CD4-positive, alpha-beta T cell (primary cell): ENCODE data around the gene RYR2. TPM values are rescaled to one million over a fixed set of nuclear protein-coding genes. Genes with fewer than 3 reads are reported as not detected.

ENCODE experiments used
- ATAC-seq: fragments of 200-7000 bp; cut with Tn5 transposase; one replicate; pipeline ENCODE4 v1.10.0; 2022; ENCODE audit warnings: mild to moderate bottlenecking; ENCODE audit not compliant: poor library complexity
- CTCF ChIA-PET: fragments of 350-600 bp; sonication (Branson Sonifier 250); formaldehyde crosslinking; loops from one replicate; lab custom pipeline; 2021; ENCODE audit warnings: antibody characterized with exemption, inconsistent platforms; lab: Charles Lee
- POLR2A ChIA-PET: fragments of 350-600 bp; sonication (Branson Sonifier 250); formaldehyde crosslinking; loops from one replicate; lab custom pipeline; 2021; ENCODE audit warnings: antibody characterized with exemption, inconsistent platforms; lab: Charles Lee
- DNase-seq, 14 experiments: peaks; one replicate each; pipeline ENCODE4 v3.0.0-alpha.2; 2013 to 2020; ENCODE audit warnings: mixed read lengths in 2 of 14
- H3K27ac ChIP-seq, 2 donors: one replicate each; pipeline versions ENCODE4 v1.5.1 to v1.7.0; 2013; ENCODE audit warnings: low read length in 2 of 2, low read depth in 1 of 2, mild to moderate bottlenecking in 1 of 2
- H3K27me3 ChIP-seq, 2 experiments: 1 replicate in 1 of 2; 2 replicates in 1 of 2; pipeline versions ENCODE4 v1.6.1 to v1.7.0; 2013; ENCODE audit warnings: low read length in 2 of 2, control low read depth in 1 of 2, mild to moderate bottlenecking in 1 of 2, moderate library complexity in 1 of 2; ENCODE audit not compliant: insufficient read depth in 2 of 2, control insufficient read depth in 1 of 2
- H3K36me3 ChIP-seq: one replicate; pipeline ENCODE4 v1.6.1; 2013; ENCODE audit warnings: low read length, control low read depth; ENCODE audit not compliant: insufficient read depth
- H3K4me1 ChIP-seq: one replicate; pipeline ENCODE4 v1.6.1; 2013; ENCODE audit warnings: low read length, control low read depth; ENCODE audit not compliant: insufficient read depth
- H3K4me3 ChIP-seq: one replicate; pipeline ENCODE4 v1.5.1; 2013; ENCODE audit warnings: mild to moderate bottlenecking, low read length, moderate library complexity
- H3K9me3 ChIP-seq, 2 experiments: 1 replicate in 1 of 2; 2 replicates in 1 of 2; pipeline versions ENCODE4 v1.6.1 to v1.7.0; 2013; ENCODE audit warnings: low read length in 2 of 2, mild to moderate bottlenecking in 2 of 2, control low read depth in 1 of 2, moderate library complexity in 1 of 2; ENCODE audit not compliant: control insufficient read depth in 1 of 2, insufficient read depth in 1 of 2
- H3K27ac Mint-ChIP-seq: one replicate; pipeline ENCODE4 v1.8.0; 2020; ENCODE audit warnings: mixed read lengths
- H3K27me3 Mint-ChIP-seq: one replicate; pipeline ENCODE4 v1.8.0; 2021; ENCODE audit warnings: mixed read lengths
- H3K36me3 Mint-ChIP-seq: one replicate; pipeline ENCODE4 v1.8.0; 2021; ENCODE audit warnings: low read depth, mixed read lengths
- H3K4me1 Mint-ChIP-seq: one replicate; pipeline ENCODE4 v1.8.0; 2021; ENCODE audit warnings: low read depth, mixed read lengths
- H3K4me3 Mint-ChIP-seq: one replicate; pipeline ENCODE4 v1.8.0; 2020; ENCODE audit warnings: mild to moderate bottlenecking, mixed read lengths
- H3K9me3 Mint-ChIP-seq: one replicate; pipeline ENCODE4 v1.8.0; 2020; ENCODE audit warnings: mixed read lengths
- CTCF ChIP-seq: fragments of 200-600 bp; IDR thresholded peaks from one replicate; pipeline ENCODE4 v1.8.0; 2022; ENCODE audit warnings: antibody characterized with exemption, mild to moderate bottlenecking
- intact Hi-C, 2 experiments: fragments of 100-400 bp; cut with DNase I in 1 of 2; cut with micrococcal nuclease in 1 of 2; formaldehyde crosslinking; loops; one replicate each; pipeline versions ENCODE4 v1.15.1 to v1.9.0; 2023 to 2025; cut with DNase I, micrococcal nuclease
- total RNA-seq, 174 experiments: library from RNA in 2 of 174; stranded (reverse) in 2 of 174; gene quantifications; one replicate each; pipeline ENCODE4 v1.2.3 and lab custom pipeline; 2021 to 2026

Gene RYR2
- total RNA-seq, 2 experiments from 2014 or later: not detected

GRCh38 chr1:237324226-237324625 is 282.2 kb downstream of the RYR2 start:
- no peaks in the 10 kb centered on the region for H3K9me3 ChIP-seq
- no peaks in the 10 kb centered on the region for H3K4me1 ChIP-seq
- Mint-ChIP-seq H3K27ac (no peak overlapping the region), H3K27me3 (no peaks in the 10 kb centered on the region), H3K36me3 (no peaks in the 10 kb centered on the region), H3K4me1 (no peaks in the 10 kb centered on the region), H3K4me3 (no peak overlapping the region), H3K9me3 (no peaks in the 10 kb centered on the region)
- DNase-seq (no peak), ATAC-seq (no peak)
- intact Hi-C loops: no loop called here
- no peak overlapping the region for H3K27ac ChIP-seq
- ChIA-PET POLR2A (no interaction called here), CTCF (no interaction called here)
- no peaks in the 10 kb centered on the region for H3K27me3 ChIP-seq
- H3K4me3 ChIP-seq: no peak overlapping the region
- no peaks in the 10 kb centered on the region for H3K36me3 ChIP-seq
- TF ChIP-seq CTCF: no peak

GRCh38 chr1:237327061-237327460 is 285.1 kb downstream of the RYR2 start:
- TF ChIP-seq CTCF: no peak
- H3K36me3 ChIP-seq: no peaks in the 10 kb centered on the region
- no peak for ATAC-seq
- no peaks in the 10 kb centered on the region for H3K9me3 Mint-ChIP-seq
- no peak overlapping the region for H3K4me3 ChIP-seq
- ChIA-PET CTCF (no interaction called here), POLR2A (no interaction called here)
- no peak for DNase-seq
- no peaks in the 10 kb centered on the region for H3K4me1 ChIP-seq
- no peaks in the 10 kb centered on the region for H3K9me3 ChIP-seq
- no peak overlapping the region for H3K27ac Mint-ChIP-seq
- H3K36me3 Mint-ChIP-seq: no peaks in the 10 kb centered on the region
- intact Hi-C loops: no loop called here
- H3K27me3 ChIP-seq: no peaks in the 10 kb centered on the region
- H3K27me3 Mint-ChIP-seq: no peaks in the 10 kb centered on the region
- H3K27ac ChIP-seq: no peak overlapping the region
- no peaks in the 10 kb centered on the region for H3K4me1 Mint-ChIP-seq
- no peak overlapping the region for H3K4me3 Mint-ChIP-seq

GRCh38 chr1:237340892-237341291 is 298.9 kb downstream of the RYR2 start:
- ChIA-PET POLR2A (no interaction called here), CTCF (no interaction called here)
- DNase-seq (no peak), ATAC-seq (no peak)
- no peaks in the 10 kb centered on the region for H3K36me3 Mint-ChIP-seq
- no peak overlapping the region for H3K27ac Mint-ChIP-seq
- Histone ChIP-seq H3K27ac (no peak overlapping the region), H3K36me3 (no peaks in the 10 kb centered on the region), H3K4me3 (no peak overlapping the region), H3K9me3 (peaks cover 0 to 7% of the 10 kb centered on the region in 2 experiments), H3K27me3 (no peaks in the 10 kb centered on the region), H3K4me1 (no peaks in the 10 kb centered on the region)
- no peak for TF ChIP-seq CTCF
- H3K4me3 Mint-ChIP-seq: no peak overlapping the region
- peaks cover 16% of the 10 kb centered on the region for H3K27me3 Mint-ChIP-seq
- no peaks in the 10 kb centered on the region for H3K4me1 Mint-ChIP-seq
- intact Hi-C loops: no loop called here
- no peaks in the 10 kb centered on the region for H3K9me3 Mint-ChIP-seq
